ENCODE data around the gene RAD9A.

DNA sequence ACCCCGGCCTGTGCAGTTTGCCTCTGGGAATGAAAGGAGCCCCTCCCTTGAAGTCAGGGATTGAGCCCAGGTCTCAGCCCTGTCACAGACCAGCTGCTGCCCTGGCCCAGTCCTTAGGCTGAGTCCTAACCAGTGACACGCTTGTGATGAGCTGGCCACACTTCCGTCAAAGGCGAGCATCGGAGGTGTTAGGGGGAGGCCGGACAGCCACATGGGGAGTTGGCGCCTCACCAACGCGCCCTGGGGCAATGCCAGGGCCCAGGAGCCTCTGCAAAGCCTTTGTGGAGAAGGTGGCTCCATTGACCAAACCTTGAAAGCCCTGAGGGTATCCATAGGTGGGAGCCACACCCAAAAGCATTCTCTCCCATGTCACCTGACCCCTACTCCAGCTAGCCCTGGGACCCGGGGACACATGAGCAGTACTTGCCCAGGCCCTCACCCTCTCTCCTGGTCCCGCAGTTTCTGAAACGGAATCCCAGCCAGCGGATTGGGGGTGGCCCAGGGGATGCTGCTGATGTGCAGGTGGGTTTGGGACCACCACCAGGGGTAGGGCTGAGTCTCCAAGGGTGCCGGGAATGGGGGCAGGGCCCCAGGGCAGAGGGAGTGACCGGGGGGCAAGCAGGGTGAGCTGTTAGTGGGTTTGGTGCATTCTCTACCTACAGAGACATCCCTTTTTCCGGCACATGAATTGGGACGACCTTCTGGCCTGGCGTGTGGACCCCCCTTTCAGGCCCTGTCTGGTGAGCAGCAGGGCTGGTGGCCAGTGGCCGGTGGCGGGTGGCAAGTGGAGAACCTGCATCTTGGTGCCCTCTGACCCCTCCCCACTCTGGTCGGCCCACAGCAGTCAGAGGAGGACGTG is 42.0 kb downstream of the RAD9A start:
- TF ChIP-seq FOXA1 (IDR thresholded peaks at IDR 0.05) (no peak), FOXK2 (IDR thresholded peaks at IDR 0.05) (no peak), ARNT (IDR thresholded peaks at IDR 0.05) (no peak), ZNF384 (IDR thresholded peaks at IDR 0.05) (no peak)

Data from HEK293T (cell line).